HG03095 (cell line): ENCODE measurements around the gene RGS6.
"Not testable (repeated sequence)": the region's sequence is repeated elsewhere in the genome, so short reads cannot be mapped to it uniquely, and the experiment has no call there.

Experiments
- ATAC-seq: cut with Tn5 transposase; IDR thresholded peaks from one replicate; pipeline ENCODE4 v1.9.1; 2021; ENCODE audit warnings: moderate library complexity; ENCODE audit not compliant: unreplicated experiment

The RGS6 gene

DNA sequence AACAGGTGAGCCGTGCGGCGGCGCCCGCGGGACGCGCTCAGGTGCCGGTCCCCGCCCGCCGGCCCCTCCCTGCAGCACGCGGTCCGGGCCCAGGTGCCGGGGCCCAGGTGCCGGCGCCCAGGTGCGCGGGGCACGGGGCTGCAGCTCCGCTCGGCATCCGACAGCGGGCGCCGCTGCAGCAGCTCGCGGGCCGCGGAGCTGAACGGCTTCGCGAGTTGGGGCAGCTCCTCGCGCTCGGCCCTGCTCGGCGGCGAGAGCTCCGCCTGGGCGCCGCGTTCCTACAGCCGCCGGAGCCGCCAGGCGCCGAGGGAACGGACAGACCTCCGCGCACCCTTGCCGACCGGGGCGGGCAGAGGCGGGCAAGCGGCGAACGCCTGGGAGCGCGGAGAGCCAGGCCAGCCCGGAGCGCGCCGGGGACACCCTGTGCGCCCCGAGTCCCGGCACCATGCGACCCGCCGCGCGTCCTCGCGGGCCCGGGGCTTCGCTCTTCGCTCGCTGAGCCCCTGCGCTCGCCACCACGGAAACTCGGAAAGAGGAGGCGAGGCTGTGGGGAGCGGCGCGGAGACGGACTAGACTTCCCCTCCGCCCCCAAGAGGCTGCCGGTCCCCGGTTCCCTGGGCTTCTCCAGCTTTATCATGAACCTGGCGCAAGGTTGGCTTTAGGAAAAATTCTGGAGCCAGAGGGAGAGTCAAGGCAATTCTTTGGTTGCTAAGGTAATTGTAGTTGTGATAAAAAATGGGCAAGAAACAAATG lies at the start of gene RGS6:
TSS of gene RGS6 (plus strand) at position 201 of the 753 bp plus-strand sequence.
- ATAC-seq: no peak

DNA sequence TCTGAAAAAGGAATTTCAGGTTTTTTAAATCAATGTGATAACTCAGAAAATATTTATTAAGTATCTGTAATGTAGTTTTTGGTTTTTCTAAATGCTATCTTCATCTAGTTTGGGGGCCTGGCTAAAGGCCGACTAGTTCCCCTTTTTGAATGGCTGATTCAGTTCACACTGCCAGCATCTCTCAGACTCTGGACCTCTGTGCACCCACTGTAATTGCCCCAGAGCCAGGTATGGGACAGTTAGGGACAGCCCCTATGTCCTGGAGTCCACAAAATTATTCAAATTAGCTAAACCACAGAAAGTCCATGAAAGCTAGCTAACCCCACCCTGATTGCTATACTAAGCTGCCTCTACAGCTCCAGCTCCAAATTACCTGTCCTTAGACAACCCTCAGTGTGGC lies 49.1 kb upstream of the RGS6 start:
- ATAC-seq: no peak

DNA sequence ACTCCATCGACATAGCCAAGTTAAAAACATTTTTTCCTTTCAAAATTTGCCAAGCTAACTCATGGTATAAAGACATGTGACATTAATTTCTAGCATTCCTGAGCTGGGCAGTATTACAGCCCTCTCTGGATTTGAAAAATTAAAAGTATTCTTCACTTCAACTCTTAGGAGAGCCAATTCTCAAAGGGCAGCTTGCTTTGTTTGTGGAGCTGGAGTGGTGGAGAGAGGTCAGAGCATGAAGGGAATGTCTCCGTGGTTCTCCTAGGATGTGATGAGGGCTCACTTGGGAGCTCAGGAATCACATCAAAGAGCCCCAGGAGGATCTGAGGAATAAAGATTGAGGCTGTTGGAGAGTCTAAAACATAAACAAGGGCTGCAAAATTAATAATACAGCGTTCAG lies 46.9 kb upstream of the RGS6 start:
- ATAC-seq: no peak

DNA sequence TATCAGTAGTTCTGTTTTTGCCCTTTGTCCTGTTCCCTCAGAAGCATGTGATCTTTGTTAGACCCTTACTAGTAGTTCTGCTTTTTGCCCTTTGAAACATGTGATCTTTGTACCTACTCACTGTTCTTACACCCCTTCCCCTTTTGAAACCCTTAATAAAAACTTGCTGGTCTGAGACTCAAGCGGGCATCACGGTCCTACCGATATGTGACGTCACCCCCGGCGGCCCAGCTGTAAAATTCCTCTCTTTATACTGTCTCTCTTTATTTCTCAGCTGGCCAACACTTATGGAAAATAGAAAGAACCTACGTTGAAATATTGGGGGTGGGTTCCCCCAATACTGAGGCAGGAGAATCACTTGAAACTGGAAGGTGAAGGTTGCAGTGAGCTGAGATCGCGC lies 44.4 kb upstream of the RGS6 start:
- not testable (repeated sequence) for ATAC-seq

DNA sequence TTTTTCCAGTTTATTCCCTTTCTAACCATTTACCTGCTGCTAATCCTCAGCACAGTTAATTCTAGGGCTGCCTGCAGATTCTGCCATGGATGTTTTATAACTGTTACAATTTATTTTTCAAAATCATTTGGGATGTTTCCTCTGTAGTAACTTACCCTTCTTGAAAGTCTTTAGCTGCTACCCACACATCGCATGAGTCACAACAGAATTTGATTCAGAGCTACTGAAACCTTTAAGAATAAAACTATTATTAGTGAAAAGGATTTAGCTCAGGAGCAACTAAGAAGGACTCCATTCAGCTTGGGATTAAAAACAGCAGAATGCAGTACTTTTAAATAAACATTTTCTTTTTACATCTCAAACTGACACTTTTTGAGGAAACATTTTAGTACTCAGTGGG lies 41.7 kb upstream of the RGS6 start:
- no peak for ATAC-seq

DNA sequence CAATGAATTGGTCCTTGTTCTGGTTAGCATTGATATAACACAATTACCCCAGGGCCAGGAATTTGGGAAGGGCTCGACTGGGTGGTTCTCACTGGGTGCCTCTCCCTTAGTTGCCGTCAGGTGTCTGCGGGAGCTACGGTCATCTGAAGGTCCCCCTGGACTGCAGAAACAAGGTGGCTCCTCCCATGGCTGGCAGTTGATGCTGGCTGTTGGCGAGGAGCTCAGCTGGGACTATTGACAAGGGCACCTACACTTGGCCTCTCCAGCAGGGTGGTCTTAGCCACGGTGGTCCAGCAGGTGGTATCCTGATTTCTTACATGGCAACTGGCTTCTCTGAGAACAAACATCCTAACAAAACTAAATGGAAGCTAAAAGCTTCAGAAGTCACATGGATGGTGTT lies 41.0 kb upstream of the RGS6 start:
- no peak for ATAC-seq

DNA sequence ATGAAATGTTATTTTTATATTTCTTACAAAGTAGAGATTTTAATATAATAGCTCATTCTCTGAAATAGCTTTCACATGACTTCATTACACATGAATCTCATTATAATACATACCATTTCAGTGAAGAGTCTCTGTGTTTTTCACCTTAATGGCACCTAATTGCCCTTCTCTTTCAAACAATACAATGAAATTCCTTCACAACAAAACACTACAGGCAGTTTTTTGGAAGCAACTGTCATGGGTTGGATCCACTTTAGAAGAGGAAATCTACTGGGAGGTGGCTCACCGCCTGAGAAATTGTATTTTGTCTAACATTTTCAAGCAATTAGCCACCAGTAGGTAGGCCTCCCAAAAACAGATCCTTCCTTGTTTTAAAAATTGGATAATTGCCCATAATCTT lies 40.3 kb upstream of the RGS6 start:
- no peak for ATAC-seq

DNA sequence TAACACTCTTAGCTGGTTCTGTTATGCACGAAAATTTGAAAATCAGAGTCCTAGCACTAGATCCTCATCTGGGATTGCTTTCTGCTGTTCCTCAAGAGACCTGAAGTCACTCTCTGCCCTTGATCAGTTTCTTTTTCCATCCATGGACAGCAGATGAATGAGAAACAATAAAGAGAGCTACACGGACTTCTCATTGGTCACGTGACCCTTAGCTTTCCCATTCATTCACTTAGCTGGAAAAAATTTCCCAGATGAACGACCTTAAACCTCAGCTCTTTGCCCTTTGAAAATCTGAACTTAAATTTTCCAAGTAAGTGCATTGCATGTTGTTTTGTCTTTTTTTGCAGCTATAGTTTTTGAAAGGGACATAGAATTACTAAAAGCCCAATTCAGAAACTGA lies 27.2 kb upstream of the RGS6 start:
- ATAC-seq: no peak

DNA sequence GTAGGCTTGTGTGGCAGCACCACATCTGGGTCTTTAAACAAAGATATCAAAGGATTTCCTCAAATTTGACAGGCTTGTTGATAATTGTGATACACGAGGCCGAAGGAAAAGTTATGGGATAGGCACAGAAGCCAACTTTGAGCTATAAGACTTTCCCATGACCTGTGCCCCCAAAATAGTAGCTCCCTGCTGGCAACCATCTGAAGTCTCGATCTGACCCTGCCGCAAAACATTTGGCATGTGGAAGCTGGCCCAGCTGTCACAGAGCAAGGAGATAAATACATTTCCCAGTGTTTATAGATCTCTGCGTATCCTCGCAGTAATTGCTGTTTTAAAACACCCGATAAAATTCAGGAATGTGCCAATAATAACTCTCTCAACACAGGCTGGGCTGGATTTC lies 26.4 kb upstream of the RGS6 start:
- no peak for ATAC-seq

DNA sequence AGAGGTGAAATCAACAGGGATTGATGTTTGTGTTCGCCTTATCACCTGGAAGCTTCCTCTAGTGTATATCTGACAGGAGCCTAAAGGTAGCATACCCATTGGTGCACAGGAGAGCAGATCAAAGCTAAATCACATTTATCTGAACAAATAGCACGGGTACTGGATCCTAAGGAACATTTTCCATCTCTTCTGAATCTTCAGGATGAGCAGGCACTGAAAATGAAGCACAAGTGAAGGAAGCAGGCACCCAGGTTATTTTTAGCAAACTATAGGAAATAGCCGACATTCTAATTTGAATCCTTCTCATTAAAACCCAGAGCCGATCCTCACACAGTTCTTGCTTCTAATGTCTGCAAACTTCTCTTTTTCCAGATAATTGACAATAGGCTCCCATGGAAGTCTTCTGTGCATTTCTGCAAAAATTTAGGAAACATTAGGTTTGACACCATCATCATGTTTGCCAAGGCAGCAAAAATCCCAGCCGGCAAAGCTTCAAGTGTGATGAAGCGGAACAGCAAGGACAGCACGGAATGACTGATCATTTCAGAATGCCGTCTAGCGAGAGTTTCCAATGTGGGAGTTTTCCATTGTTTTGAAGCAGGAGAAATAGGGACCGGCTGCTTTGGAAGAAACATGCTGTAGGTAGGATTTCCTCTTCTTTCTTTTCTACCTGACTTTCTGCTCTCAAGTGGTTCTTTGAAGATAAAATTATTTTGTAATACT lies 24.3 kb upstream of the RGS6 start:
- ATAC-seq: no peak

DNA sequence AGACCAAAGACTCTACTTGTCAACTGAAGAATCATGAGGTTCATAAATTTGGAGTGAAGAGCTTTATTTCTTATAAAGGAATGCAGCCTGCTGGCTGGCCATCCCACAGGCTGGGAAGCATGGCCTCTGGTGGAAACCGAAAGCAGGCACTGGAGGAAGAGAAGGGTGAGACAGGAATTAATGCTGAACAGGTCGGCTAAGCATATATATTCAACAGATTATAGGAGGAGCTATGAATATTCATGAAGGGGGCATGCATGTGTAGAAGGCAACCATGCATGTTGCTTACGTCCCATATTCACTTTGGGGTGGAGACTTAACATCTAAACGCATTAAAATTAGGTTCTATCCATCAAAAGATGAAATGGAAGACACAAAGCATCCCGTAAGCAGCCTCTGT lies 20.6 kb upstream of the RGS6 start:
- no peak for ATAC-seq

DNA sequence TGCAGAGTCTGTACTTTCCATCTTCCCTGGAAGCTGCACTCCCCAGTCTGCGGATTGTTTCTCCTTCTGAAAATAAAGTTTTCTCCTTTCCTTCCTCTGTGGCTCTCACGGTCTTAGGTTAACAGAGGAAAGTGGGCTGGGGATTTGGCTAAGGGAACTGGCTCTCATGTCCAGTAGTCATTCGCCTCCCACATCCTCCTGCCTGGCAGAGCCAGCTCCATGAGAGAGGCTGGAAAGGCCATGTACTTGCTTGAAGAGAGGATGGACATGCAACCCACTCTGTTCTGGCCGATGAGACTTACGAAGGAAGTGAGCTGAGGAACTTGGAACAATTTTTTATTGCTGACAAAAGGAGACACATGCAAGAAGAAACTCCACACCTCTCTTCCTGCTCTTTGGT lies 18.9 kb upstream of the RGS6 start:
- ATAC-seq: no peak

DNA sequence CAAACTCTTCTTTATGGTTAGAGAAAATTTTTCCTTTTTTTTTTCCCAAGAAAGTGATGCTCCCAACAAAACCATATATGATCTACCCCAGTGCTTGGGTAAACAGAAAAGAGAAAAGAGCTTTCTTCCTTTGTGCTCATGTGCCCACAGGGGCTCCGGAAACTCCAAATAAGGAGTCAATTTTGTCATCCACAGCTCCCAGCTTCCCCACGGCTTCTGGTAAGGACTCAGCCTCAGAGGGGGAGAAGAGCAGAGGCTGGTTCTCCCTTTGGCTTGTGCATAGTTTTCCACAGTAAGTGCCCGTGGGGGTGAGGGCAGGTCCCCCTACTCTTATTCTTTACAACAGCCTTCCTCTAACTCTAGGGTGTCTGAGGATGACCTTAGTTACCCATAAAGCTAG lies 13.3 kb upstream of the RGS6 start:
- no peak for ATAC-seq

DNA sequence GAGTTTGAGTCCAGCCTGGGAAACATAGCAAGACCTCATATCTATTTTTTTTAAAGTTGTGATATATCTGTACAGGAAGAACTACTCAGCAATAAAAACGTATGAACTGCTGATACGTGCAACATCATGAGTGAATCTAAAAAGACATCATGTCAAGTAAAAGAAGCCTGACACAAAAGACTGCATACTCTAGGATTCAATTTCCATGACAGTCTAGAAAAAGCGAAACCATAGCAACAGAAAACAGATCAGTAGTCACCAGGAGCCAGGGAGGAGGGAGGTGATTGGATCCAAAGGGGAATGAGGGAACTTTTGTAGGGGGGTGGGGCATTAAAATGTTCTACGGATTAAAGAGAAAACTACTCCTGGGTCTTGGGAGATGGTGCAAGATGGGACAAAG lies 8.7 kb upstream of the RGS6 start:
- ATAC-seq: no peak

DNA sequence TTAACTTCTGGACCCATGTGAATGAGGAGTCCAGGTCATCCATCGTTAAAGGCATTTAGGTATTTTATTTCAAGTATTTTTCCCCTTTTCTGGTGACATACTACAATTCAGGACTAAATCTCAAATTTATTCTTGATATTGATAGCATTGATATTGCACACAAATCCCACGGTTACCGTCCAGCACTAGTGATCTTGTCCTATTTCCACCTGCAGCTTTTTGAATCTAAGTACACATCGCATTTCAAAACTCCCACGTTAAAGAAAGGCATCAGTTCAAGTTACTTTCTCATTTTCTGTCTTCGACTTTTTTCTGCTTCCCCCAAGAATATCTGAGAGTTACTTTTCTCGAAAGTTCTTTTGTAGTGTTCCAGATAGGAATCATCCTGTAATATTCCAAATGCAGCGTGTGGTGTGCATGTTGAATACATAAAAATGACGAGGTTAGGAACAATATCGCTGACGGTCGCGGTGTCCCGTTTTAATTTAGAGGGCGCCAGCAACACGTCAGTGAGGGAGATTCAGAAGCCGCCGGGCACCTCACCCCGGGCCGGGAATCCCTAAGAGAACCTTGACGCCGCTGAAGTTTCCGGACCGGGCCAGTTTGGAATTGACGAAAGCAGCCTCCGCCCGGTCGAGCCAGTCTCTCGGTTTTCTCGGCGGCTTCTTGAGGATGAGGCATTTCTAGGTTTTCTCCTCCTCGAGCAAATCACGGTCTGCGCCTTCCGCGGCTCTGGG lies 569 bp upstream of the RGS6 start:
- ATAC-seq: no peak

DNA sequence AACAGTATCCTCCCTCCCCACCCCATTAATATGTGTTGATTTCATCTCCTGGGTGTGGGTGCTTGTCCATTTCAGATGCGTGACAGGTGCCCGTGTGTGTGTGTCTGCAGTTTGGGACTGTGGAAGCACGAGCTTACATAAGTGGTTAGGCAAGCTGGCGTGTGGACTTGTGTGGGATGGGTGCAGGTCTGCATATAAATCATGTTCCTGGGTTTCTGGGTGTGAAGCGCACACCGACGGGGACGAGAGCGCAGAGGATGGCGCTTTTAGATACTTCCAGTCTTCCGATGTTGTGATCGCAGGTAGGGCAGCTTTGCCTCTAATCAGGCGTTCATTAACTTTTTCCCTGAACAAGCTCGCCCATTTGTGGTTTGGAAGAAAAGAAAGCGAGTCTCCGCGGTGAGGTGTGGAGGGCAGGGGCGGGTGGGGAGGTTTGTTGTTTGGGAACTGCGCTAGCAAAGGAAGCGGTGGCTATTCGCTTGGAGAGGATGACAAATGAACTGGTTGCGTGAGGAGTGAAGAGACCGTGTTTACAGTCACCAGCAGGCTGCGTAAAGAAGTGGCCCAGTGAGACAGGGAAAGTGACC lies 865 bp downstream of the RGS6 start:
- no peak for ATAC-seq

DNA sequence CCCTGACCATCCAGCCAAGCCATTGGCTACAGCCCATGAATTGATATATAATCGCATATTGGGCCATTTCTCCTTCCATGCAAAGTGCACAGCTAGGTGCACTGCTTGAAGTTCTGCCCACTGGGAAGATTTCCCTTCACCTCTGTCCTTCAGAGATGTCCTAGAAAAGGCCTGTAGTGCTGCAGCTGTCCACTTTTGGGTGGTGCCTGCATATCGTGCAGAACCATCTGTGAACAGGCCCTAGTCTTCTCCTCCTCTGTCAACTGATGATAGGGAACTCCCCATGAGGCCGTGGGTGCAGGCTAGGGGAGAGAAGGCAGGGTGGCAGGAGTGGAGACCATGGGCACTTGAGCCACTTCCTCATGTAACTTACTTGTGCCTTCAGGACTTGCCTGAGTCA lies 6.0 kb downstream of the RGS6 start:
- ATAC-seq: not testable (repeated sequence)

DNA sequence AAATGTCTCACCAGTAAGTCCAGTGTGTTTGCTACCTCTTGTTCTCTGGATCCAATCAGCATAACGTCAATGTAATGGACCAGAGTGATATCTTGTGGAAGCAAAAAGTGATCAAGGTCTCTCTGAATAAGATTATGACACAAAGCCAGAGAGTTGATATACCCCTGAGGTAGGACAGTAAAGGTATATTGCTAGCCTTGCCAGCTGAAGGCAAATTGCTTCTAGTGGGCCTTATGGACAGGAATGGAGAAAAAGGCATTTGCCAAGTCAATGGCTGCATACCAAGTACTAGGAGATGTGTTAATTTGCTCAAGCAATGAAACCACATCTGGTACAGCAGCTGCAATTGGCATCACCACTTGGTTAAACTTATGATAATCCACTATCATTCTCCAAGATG lies 7.1 kb downstream of the RGS6 start:
- not testable (repeated sequence) for ATAC-seq

DNA sequence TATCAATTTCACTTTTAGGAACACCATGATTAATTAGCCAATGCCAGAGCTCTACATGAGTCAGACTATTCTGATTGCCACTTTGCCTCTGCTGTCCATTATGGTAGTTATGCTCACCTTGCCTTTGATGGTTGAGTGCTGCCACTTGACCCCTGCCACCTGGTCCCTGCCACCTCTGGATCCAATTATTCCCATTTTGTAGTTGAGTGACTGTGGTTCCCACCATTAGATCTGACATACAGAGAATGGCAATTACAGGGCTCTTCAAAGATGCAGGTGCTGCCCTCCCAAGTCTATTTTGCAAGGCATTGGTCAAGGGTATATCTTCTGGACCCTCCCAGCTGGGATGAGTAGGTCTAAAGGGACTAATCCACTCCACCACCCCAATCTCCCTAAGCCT lies 8.3 kb downstream of the RGS6 start:
- not testable (repeated sequence) for ATAC-seq

DNA sequence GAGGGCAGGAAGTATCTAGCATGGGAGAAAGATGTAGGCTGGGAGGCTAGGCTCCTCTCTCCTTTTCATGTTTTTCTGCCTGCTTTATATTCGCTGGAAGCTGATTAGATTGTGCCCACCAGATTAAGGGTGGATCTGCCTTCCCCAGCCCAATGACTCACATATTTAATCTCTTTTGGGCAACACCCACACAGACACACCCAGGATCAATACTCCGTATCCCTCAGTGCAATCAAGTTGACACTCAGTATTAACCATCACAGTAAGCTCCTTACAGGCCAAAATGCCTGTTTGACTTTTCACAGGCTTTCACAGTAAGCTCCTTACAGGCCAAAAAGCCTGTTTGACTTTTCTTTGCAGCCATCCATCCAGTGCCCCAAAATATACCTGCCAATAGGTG lies 9.4 kb downstream of the RGS6 start:
- not testable (repeated sequence) for ATAC-seq

DNA sequence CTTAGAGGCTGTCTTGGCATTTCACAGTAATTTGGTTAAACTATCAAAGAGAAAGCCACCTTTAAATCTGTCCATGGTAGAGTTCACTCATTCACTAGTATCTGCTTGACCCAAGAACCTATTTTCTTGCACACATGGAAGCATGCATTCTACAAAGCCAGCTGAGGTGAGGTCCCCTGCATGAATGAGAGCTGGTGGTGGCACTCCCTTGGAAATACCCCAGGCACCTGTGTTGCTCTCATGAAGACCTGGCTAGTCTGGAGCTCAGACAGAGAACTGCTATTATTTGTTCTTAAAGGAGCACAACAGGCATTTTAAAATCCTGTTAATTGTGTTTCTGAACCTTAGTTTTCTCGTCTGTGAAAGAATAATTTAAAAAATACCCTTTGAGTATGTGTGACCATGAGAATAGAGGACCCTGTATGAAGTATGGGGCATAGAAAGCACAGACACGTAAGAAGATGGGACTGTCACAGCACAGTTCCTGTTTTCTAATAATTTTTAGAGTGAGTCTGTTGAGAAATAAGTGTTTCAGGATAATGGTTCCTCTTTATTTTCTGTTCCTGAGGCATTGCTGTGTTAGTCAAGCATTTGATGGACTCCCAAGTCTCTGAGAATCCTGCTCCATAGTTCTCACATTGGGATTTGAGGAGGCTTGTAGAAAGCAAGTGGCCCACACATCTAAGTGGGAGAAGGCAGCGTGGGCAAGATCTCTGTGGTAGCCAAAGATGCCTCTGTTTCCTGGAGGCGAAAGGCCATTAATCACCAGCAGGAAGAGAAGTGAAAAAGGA lies 10.9 kb downstream of the RGS6 start:
- ATAC-seq: no peak
